Gastrocnemius medialis (tissue), 4 donors: ENCODE data around the gene NME8. TPM values are rescaled to one million over a fixed set of nuclear protein-coding genes. Genes with fewer than 3 reads are reported as not detected.

Experiments
- ATAC-seq, 2 donors: fragments of 150-250 bp; one replicate each; pipeline ENCODE4 v1.9.1; 2016
- DNase-seq, 2 donors: peaks; one replicate each; pipeline ENCODE4 v3.0.0-alpha.2; 2019
- H3K27ac ChIP-seq, 4 donors: fragments of 200-600 bp; sonication (generic); 1 replicate in 1 of 4; 2 replicates in 3 of 4; pipeline ENCODE4 v1.5.1; 2016 to 2018; ENCODE audit warnings: mild to moderate bottlenecking in 2 of 4, moderate library complexity in 1 of 4
- H3K27me3 ChIP-seq, 3 donors: fragments of 200-600 bp; sonication (generic) in 2 of 3; 1 replicate in 1 of 3; 2 replicates in 2 of 3; pipeline versions ENCODE4 v1.5.1 to v1.6.0; 2016 to 2019; ENCODE audit warnings: mild to moderate bottlenecking in 1 of 3, moderate library complexity in 1 of 3
- H3K36me3 ChIP-seq, 2 donors: fragments of 200-600 bp; sonication (generic) in 1 of 2; one replicate each; pipeline ENCODE4 v1.5.1; 2017 to 2018
- H3K4me1 ChIP-seq, 2 donors: fragments of 200-600 bp; sonication (generic) in 1 of 2; one replicate each; pipeline ENCODE4 v1.5.1; 2016 to 2017; ENCODE audit warnings: mild to moderate bottlenecking in 2 of 2
- H3K4me3 ChIP-seq, 4 donors: fragments of 200-600 bp; sonication (generic) in 3 of 4; 1 replicate in 1 of 4; 2 replicates in 3 of 4; pipeline ENCODE4 v1.5.1; 2016 to 2019; ENCODE audit warnings: mild to moderate bottlenecking in 2 of 4
- H3K9me3 ChIP-seq, 3 donors: fragments of 200-600 bp; sonication (generic) in 2 of 3; 1 replicate in 1 of 3; 2 replicates in 2 of 3; pipeline ENCODE4 v1.5.1; 2016 to 2019
- CTCF ChIP-seq, 5 experiments: fragments of 450-650 bp in 3 of 5; fragments of 200-600 bp in 2 of 5; sonication (generic) in 2 of 5; IDR thresholded peaks in 4 of 5; conservative IDR thresholded peaks in 1 of 5; 1 replicate in 4 of 5; 2 replicates in 1 of 5; pipeline ENCODE4 v1.5.1; 2016 to 2019; ENCODE audit warnings: antibody characterized with exemption in 5 of 5, mild to moderate bottlenecking in 3 of 5, moderate library complexity in 3 of 5
- POLR2A ChIP-seq, 2 donors: fragments of 450-650 bp; IDR thresholded peaks; one replicate each; pipeline ENCODE4 v1.6.1; 2017; ENCODE audit warnings: antibody characterized with exemption in 2 of 2, mild to moderate bottlenecking in 2 of 2, moderate library complexity in 2 of 2
- in situ Hi-C, 4 donors: fragments of 200-750 bp; cut with MboI; loops; one replicate each; pipeline versions ENCODE4 v1.15.0 to v1.8.0; 2017; ENCODE audit warnings: low sequenced_read_pairs in 4 of 4
- intact Hi-C: fragments of 100-400 bp; cut with DNase I; formaldehyde crosslinking; loops from one replicate; pipeline ENCODE4 v1.15.1; 2023; ENCODE audit warnings: low total_unique reads
- total RNA-seq, 4 donors: library from RNA; depleted of rRNA; stranded (reverse); fragments of >200 nt; gene quantifications; one replicate each; pipeline versions ENCODE4 v1.1.0 to v1.2.3, GENCODE V29; 2016

NME8 gene
- total RNA-seq, 4 donors from 2014 or later, result not detected

GRCh38 chr7:37817591-37817960, 30.8 kb upstream of the NME8 start:
- no peak overlapping the region for H3K27ac ChIP-seq
- H3K9me3 ChIP-seq, result no peaks in the 10 kb centered on the region
- no peaks in the 10 kb centered on the region for H3K36me3 ChIP-seq
- DNase-seq (no peak), ATAC-seq (no peak)
- no peaks in the 10 kb centered on the region for H3K27me3 ChIP-seq
- in situ Hi-C loops, result no loop called here
- no peaks in the 10 kb centered on the region for H3K4me1 ChIP-seq
- TF ChIP-seq POLR2A (IDR thresholded peaks at IDR 0.05) (no peak), CTCF (IDR thresholded peaks at IDR 0.05 in 4 of 5, conservative IDR thresholded peaks at IDR 0.05 in 1 of 5) (no peak)
- intact Hi-C loops, result no loop called here
- no peak overlapping the region for H3K4me3 ChIP-seq

DNA sequence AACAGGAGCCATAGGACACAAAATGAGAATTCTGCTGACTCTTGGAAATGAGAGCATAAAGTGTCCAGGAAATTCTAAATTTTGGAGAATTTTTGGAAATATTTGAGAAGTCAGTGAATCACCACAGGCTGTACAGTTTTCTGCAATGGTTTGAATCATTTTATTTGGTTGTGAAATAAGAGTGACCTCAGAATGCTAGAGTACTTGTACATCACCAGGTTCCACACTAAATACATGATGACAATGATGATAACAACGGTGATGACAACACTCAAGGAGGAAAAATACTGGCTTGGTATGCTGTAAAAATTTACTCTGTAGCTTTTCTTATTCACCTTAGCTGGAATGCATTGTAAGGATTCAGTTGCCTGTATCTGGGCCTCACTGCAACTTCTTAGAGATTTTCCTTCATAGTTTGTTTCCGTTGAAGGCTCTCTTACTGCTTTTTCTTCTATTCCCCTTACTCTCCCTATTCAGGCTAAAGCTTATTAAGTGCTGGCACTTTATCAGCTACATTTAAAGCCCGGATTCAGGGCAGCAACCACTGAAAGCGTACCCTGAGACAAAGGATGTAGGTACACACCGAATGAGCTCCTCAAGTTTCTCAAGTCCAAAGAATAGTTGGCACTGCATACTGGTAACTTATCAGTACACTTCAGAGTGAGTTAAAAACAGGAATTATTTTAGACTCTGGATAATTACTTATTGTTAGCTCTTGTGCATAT, 30.2 kb upstream of the NME8 start:
- in situ Hi-C loops, result no loop called here
- no peaks in the 10 kb centered on the region for H3K4me1 ChIP-seq
- no peak for ATAC-seq
- no peaks in the 10 kb centered on the region for H3K9me3 ChIP-seq
- no peak overlapping the region for H3K4me3 ChIP-seq
- H3K27me3 ChIP-seq, result no peaks in the 10 kb centered on the region
- no peak for DNase-seq
- H3K27ac ChIP-seq, result no peak overlapping the region
- intact Hi-C loops, result no loop called here
- H3K36me3 ChIP-seq, result no peaks in the 10 kb centered on the region
- TF ChIP-seq CTCF (IDR thresholded peaks at IDR 0.05 in 4 of 5, conservative IDR thresholded peaks at IDR 0.05 in 1 of 5) (no peak), POLR2A (IDR thresholded peaks at IDR 0.05) (no peak)

DNA sequence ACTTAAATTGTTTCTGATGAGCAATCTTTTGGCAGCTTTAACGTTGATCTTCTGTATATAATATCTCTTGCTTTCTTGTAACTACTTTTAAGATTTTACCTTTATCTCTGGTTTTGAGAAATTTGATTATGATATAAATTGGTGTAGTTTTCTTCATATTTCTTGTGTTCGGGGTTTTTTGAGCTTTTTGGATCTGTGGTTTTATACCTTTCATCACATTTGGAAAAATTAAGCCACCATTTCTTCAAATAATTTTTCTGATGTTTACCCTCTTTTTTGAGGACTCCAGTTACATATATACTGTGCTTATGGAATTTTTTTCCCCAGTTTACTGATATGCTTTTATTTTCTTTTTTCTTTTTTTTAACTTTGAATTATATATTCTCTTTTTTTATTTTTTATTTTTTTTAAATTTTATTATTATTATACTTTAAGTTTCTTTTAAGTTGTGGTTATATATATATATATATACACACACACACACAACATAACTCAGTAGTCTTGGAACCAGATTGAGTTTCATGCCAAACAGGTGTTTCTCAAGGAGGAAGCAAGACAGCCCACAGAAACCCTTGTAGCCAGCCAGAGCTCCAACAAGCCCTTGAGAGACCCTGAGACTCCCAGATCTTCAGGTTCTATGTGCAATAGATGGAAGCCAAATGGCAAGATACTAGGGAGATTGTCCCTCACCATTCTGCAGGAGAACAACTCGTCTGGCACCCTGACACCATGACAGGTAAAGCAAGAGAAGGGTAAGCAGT, 27.5 kb upstream of the NME8 start:
- DNase-seq (no peak), ATAC-seq (no peak)
- H3K4me1 ChIP-seq, result no peaks in the 10 kb centered on the region
- in situ Hi-C loops (no loop called here), intact Hi-C loops (no loop called here)
- no peaks in the 10 kb centered on the region for H3K36me3 ChIP-seq
- no peaks in the 10 kb centered on the region for H3K9me3 ChIP-seq
- TF ChIP-seq CTCF (IDR thresholded peaks at IDR 0.05 in 4 of 5, conservative IDR thresholded peaks at IDR 0.05 in 1 of 5), result no peak
- no peak for TF ChIP-seq POLR2A (IDR thresholded peaks at IDR 0.05)
- no peak overlapping the region for H3K27ac ChIP-seq
- no peaks in the 10 kb centered on the region for H3K27me3 ChIP-seq
- no peak overlapping the region for H3K4me3 ChIP-seq

- no peaks in the 10 kb centered on the region for H3K27me3 ChIP-seq
- ATAC-seq (no peak), DNase-seq (no peak)
- H3K27ac ChIP-seq, result no peak overlapping the region
- TF ChIP-seq POLR2A (IDR thresholded peaks at IDR 0.05) (no peak), CTCF (IDR thresholded peaks at IDR 0.05 in 4 of 5, conservative IDR thresholded peaks at IDR 0.05 in 1 of 5) (no peak)
- no peaks in the 10 kb centered on the region for H3K36me3 ChIP-seq
- H3K9me3 ChIP-seq, result no peaks in the 10 kb centered on the region
- H3K4me1 ChIP-seq, result no peaks in the 10 kb centered on the region
- in situ Hi-C loops (no loop called here), intact Hi-C loops (no loop called here)
- H3K4me3 ChIP-seq, result no peak overlapping the region
Measured at GRCh38 chr7:37822946-37823345, 25.5 kb upstream of the NME8 start.
